ENCODE measurements around the gene JAML.

JAML gene

GRCh38 chr11:118239509-118240205, 14.8 kb upstream of the JAML start:
- no peak for DNase-seq

DNA sequence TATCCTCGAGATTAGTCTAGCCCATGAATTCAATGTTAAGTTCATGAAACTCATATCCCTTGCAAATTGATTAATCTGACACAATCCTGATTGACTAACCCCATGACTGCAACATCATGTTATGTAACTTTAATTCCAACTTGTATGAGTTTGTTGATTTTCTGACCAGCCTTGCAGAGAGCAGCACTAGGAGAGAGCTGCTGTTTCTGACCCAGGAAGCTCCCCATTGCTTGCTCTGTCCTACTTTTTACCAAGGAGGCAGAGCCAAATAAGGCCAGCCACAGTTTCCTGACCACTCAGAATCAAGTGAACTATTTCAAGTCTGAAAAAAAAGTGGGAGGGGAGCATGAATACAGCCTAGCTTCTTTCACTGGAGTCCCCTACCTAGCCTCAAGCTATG, 14.1 kb upstream of the JAML start:
- no peak for DNase-seq

DNA sequence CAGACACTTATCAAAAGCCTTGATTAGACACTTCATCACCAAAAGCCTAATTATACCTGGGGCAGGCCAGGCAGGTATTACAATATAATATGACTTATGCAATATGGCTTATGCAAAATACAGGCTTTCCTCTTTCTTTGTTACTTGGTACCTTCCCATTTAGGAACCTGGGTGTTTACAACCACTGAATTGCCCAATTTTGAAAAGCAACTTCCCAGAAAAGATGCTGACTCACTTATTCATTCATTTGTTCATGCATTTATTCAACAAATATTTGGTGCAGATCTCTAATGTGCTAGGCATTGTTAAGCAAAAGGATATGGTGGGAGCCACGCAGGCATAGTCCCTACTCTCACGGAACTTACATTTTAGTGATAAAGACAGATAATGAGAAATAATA, 13.6 kb upstream of the JAML start:
- no peak for DNase-seq

- DNase-seq = no peak
Observed at GRCh38 chr11:118236170-118236569, 11.4 kb upstream of the JAML start.

- DNase-seq = no peak
Observed at GRCh38 chr11:118234833-118235232, 10.0 kb upstream of the JAML start.

GRCh38 chr11:118233850-118234249, 9.0 kb upstream of the JAML start:
- DNase-seq = no peak

- no peak for DNase-seq
Observed at GRCh38 chr11:118233377-118233776, 8.6 kb upstream of the JAML start.

DNA sequence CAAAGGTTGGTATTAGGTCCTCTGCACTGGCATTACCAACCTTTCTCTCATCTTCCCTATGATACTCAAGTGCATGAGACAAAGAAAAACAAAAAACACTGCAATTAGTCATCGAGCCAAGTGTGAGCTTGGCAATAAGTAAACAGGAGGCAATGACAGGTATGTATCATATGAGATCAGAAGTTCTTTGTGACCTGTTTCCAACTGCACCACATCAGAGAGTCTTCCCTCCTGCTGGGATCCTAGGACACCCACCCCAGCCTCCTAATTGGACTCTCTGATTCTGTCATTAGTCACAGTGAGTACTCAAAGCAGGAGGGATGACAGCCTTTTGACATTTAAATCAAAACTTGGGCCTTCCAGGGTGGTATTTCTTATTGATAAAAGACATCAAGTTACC, 7.8 kb upstream of the JAML start:
- DNase-seq = no peak

DNA sequence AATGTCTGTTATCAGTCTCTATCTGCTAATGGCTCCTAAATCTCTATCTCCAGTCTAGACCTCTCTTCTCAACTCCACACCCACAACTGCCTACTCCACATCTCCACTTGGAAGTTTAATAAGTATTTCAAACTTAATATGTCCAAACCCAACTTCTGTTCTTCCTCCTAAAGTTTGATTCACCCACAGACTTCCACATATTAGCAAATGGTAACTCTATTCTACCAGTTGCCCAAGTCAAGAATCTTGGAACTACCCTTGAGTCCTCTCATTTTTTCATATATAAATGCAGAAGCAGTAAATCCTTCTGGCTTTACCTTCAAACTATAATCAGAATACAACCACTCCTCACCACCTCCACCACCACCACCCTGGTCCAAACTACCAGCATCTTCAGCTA, 6.7 kb upstream of the JAML start:
- DNase-seq = no peak

DNA sequence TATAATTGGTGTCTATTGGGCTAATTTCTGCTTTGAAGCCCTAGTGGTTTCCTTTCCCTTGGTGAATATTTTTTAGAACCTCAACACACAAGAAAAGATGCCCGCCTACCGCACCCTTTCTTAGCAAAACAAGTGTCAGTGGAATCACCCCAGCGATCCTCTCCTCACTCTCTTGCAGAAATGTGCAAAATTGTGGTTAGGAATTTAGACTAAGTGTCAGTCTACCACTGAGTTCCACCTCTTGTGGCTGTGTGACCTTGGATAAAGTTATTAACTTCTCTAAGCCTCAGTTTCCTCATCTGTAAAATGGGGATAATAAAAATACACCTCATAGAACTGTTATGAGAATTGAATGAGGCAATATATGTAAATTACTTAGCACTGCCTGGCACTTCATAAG, 5.3 kb upstream of the JAML start:
- no peak for DNase-seq

DNA sequence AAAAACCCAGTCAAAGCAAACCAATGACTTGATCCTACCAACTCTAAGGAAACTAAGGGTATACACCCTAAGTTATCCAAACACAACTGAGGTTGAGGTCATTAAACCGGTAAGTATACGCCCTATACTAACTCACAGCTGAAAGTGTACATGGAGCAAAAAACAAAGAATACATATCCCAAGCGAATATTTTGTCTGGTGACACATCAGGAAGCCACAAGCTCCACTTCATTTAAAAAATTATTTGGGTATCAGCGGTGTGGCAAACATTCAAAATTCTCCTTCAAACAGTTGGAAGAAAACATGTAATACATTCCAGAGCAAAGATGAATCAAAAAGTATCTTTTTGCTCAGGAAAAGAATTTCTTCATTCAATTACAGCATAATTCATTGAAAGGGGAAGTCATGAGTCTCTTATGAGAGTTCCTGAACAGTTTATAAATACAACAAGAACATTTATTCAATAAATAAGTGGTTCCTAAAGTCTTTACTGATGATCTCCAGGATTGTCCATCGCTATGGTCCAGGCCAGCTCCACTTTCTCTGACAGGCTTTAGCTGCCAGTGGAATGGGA, 4.5 kb upstream of the JAML start:
- DNase-seq = no peak

DNA sequence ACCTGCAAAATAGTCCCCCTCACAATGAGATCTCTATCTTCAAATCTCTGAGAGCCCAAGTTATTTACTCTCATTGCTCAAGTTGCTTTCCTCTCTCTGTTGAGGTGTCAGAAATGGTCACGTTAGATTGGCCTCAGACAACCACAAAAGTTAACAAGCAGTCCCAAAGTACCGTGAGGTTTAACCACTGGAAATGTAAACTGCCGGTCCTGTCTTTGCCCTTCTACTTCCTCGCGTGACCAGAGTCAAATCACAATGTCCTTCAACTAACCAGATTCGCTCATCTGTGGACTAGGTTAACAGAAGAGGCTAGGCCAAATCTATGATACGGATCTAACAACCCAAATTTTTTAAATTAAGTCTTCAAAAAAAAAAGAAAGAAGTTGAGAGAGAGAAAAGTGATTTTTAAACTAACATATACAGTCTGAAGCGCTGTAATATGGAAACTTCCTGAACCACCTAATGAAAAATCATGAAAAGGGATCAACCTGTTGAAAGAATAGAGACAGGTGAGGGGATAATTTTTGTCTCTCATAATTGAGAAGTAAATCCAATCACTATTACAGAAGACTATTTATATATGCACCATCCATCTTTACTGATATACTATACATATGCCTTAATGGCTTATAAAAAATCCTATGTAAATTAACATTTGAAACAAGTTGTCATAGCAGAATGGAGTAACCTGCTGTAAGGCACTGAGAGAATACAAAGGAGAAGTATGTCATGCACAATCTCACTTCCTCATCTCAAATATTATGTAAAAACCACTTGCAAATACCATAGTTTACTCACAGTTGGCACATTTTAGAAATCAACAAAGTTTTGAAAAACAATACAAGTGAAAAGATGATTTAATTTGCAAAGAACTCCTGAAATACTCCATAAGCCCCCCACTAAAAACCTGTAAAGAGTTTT, 3.3 kb upstream of the JAML start:
- DNase-seq = no peak

DNA sequence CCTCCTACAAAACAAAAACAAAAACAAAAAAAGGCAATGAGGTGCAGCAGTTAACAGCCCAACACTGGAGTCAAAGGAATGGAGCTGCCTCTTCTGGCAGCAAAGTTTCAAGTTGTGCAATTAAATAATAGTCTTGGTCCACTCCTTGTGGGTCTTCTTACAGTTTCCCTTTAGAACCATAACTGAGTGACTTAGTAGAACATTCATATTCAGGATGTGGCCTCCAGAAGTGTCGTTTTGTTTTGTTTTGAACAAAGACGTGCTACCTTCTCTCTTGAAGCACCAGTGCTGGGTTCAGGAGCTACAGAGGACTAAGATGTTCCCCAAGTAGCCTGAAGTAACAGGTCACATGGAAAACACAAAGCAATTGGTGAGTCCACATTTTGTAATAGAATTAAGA, 2.0 kb upstream of the JAML start:
- no peak for DNase-seq

GRCh38 chr11:118226296-118226695, 1.5 kb upstream of the JAML start:
- no peak for DNase-seq

DNA sequence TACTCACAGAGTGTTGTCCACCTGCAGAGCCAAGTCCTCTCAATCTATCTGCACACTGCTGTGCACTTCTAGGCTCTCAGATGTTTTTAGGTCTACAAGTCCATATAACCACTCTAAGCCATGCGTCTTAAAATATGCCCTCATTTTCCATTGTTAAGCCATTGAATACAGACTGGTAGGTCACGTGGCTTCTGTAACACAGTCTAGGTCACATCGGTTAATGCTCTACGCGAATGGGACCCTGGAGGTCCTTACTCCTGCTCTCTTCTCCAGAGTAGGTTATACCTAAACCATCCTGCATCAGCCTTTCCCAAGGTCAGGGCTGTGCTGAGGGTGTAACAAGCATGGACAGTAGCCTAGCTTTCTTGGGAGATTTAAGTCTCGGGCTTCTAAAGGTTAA, 819 bp downstream of the JAML start:
- no peak for DNase-seq

DNA sequence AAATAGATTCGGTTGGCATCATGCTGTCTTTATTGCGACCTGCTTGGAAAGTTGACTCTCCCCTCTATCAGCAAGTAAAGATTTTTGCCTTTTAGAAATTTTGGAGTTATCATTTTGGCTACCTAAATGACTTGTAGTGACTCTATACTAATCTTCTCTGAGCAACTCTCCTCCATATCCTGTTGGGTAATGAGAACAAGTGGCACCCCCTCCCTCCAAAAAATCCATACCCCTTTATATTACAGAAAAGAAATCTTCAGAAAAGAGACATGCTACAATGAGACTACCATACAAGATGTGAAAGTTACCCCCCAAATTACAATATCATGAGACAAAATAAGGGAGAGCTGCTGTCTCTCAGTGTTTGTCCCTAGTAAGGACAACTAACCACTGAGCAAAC, 1.2 kb downstream of the JAML start:
- DNase-seq = no peak

- no peak for DNase-seq
Observed at GRCh38 chr11:118222437-118222836, 2.4 kb downstream of the JAML start.

GRCh38 chr11:118221419-118221818, 3.4 kb downstream of the JAML start:
- DNase-seq = no peak

DNA sequence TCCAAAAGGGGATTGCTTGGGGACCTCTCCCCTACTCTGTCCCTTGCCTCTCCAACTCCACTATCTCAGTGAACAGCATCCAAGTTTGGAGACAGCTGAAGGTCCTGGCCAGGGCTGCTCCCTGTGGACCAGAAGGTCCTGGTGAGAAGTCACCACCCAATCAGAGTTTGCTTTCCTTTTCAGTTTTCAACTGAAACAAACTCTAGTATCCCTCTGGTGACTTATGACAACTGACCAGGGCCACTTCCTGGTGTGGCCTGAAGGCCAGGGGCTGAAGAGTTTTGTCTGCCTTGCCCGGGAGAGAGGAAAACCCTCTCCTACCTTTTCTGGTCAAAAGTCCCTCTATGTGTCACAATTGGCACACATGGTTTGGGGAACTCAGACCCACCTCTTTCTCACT, 5.1 kb downstream of the JAML start:
- no peak for DNase-seq

- no peak for DNase-seq
Observed at GRCh38 chr11:118219244-118219643, 5.6 kb downstream of the JAML start.

DNA sequence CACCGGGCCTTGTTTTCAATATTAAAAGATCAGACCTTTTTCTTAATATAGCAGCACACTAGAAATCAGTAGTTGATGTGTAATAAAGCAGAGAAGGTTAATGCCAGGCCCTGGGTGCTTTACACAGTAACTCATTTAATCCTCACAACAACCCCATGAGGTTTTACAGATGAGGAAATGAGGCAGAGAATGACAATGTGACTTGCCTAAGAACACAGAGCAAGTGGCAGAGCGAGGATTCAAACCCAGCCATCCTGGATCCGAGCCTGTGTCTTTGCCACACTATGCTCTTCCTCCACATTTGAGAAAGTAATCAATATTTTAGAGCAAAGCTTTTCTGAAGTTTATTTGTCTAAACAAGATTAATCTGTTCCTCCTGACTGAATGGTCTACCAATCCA, 7.2 kb downstream of the JAML start:
- no peak for DNase-seq

GRCh38 chr11:118216621-118217481, 8.0 kb downstream of the JAML start:
- no peak for DNase-seq

DNA sequence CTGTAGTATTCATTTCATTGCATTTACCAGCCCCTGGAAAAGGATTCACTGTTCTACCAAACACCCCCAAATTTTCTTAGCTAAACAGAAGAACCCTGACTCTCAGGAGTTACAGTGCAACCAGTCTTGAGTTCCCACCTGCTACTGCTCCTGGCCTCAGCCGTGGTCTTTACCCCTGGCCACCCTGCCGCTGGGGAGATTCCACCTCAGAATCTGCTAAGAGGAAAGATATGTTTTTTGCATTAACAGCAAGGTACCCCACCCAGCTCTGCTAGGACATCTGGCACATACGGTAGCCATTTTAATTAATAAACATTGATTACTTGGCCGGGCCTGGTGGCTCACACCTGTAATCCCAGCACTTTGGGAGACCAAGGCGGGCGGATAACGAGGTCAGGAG, 9.0 kb downstream of the JAML start:
- no peak for DNase-seq

Measured in NCI-H510A treated with DMSO at 0.1 percent for 48 hours (cell line).